GM12891 (cell line): ENCODE results near the gene GCA.

Source experiments
- POLR2A ChIP-seq: IDR thresholded peaks from 2 replicates; pipeline ENCODE4 v1.6.1; 2011; ENCODE audit warnings: low read depth, low read length, control low read depth
- POLR2AphosphoS5 ChIP-seq: IDR thresholded peaks from 2 replicates; pipeline ENCODE4 v1.6.1; 2011; ENCODE audit warnings: low read depth, low read length, control low read depth
- SPI1 ChIP-seq: IDR thresholded peaks from 2 replicates; pipeline ENCODE4 v1.6.1; 2011; ENCODE audit warnings: low read depth, low read length, control low read depth

GRCh38 chr2:162379719-162380580 is 36.0 kb downstream of the GCA start:
- no peak for TF ChIP-seq POLR2A
- TF ChIP-seq POLR2AphosphoS5 = no peak
- TF ChIP-seq SPI1 = peak; percentile 64
